Eye (tissue), 1 donor: Measurements from ENCODE around the gene ZNF454.

Experiments
- DNase-seq: peaks from one replicate; pipeline ENCODE4 v3.0.0-alpha.2; 2015

The ZNF454 gene

GRCh38 chr5:178993955-178994579 is 53.1 kb downstream of the ZNF454 start:
- DNase-seq = no peak

GRCh38 chr5:178994580-178995340 is 53.8 kb downstream of the ZNF454 start, which contains the start of gene GRM6:
GRM6 (minus strand) TSS chr5:178995320; CDS start chr5:178994944, 376 bp downstream.
- DNase-seq = peak; percentile 54

DNA sequence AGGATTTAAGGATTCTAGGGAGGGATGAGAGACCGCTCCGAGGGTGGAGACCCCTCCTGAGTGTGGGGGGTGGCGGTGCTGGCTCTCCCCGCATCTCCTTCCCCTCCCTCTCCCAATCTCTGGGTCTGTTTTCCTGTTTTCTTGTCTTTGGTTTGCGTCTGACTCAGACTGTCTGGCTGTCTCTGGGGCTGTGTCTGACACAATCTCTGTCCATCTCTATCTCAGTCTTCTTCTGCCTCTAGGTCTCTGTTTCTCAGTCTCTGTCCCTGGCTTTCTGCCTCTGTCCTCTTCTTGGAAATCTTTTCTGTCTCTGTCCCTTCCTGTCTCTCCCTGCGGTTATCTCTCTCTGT is 54.3 kb downstream of the ZNF454 start:
- no peak for DNase-seq

DNA sequence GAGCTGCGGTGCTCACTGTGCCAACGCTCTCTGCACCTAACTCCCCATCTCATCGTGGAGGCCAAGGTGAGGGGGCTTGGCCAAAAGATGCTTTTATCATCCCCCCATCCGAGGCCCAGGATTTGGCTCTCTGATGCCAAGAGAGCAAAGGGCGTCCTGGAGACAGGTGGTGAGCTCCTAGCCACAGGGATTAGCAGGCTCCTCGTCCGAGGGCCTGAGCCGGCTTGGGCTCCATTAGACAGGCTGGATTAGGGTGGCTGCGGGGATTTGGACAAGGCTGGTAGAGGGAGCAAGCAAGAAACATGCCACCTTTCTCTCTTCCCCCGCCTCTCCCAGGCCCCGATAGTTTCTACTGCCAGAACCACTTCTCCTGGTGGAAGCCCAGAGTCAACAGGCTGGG is 55.2 kb downstream of the ZNF454 start:
- peak; percentile 2 for DNase-seq

DNA sequence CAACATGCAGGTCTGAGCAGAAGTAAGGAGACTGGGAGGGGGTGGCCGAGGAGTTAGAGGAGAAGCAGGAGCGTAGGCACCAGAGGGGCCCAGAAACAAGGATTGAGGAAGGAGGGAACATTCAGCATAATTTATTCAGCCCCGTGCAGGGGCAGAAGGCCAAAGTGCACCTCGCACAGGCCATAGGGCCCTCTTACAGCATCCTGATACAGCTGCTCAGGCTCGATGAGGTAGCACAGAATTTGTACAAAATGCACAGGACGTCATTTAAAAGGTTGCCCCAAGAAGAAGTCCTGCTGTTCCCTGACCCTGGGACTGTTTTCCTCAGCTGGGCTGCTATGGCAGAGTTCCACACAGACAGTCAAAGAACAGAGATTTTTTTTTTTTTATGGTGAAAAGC is 56.2 kb downstream of the ZNF454 start:
- no peak for DNase-seq

DNA sequence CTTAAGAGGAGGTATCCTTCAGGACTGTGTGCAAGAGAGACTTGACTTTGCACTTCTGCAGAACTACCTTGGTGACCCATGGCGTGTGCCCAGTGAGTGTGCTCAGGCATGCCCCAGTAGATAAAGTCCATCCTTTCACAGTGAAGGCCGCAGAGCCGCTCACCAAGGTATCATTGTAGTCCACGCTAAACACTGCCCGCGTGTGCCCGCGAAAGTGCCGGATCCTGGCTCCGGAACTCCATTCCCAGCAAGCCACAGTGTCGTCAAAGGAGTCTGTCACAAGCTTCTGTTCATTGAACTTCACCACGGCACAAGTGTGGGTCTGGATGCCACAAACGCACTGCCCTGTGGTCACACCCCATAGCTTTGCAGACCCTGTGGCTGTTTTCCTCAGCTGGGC is 57.4 kb downstream of the ZNF454 start:
- no peak for DNase-seq

DNA sequence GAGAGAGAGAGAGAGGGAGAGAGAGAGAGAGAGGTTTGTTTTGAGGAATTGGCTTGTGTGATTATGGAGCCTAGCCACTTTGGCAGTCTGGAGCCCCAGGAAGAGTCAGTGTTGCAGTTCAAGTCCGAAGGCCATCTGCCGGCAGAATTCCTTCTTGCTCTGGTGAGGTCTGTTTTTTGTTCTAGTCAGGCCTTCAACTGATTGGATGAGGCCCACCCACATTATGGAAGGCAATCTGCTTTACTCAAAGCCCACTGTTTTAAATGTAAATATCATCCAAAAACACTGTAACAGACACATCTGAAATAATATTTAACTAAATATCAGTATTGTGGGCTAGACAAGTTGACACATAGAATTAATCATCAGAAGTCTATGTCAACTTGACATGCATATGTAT is 65.6 kb downstream of the ZNF454 start:
- no peak for DNase-seq

DNA sequence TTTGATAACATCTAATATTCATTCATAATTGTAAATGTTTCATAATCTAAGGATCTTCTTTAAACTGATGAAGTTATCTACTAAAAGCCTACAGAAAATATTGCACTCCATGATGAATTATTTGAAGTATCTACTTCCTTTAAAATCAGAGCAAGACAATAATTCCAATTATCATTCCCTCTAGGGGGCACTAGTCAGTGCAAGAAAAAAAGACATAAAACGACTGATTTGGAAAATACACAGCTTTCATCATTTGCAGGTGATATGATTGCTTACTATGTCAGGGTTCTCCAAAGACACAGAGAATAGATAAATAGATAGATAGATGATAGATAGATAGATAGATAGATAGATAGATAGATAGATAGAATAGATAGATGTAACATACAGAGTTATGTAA is 67.7 kb downstream of the ZNF454 start:
- DNase-seq = no peak
